MM.1S (cell line): ENCODE measurements around the gene RAMACL.

Experiments
- EZH2phosphoT487 ChIP-seq: fragments of 300-600 bp; sonication (generic); IDR thresholded peaks from 2 replicates; pipeline ENCODE4 v1.6.1; 2018; ENCODE audit warnings: antibody characterized with exemption, low read length
- TF ChIP-seq, protein P1 (sequence below): fragments of 300-600 bp; sonication (generic); IDR thresholded peaks from 2 replicates; pipeline ENCODE4 v1.5.1; 2016; ENCODE audit warnings: antibody characterized with exemption, low read length, mixed read lengths

DNA sequence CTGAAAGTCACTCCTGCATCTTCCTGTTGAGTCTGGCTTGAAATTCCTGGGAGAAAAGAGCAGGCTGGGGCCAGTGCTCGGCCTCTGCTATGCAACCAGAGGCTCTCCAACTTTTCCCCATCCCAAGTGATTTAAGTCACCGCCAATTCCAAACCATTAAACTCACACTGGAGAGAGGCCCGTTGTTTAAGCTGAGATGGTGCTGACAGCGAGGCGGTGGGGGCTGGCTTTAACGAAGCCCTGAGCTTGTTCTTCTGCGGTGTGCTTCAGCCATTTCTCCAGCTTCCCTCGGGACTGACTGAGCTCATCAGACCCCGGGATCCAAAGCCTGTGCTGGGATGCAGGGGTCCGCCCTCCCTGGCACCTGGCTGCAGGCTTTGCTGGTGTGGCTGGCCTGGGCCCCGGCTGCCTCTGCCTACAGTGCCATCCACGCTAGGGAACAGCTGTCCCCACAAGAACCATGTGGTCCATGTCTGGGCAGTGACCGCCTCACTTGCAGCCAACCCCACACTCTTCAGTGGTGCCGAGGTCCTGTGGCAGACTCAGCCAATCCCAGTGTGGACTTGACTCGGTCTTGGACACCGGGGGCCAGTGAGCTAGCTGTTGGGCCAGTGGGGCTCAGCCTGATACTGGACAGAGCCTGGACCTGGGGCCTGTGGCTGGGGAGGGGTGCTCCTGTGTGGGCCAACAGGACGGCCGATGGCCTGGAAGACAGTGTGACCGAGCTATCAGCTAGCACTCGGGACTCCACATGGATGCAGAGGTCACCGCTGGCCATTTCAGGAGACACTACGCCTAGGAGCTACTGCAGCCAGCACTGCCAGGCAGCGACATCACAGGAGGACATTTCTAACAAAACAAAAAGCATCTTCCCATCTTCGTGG, 21.2 kb downstream of the RAMACL start:
- no peak for TF ChIP-seq EZH2phosphoT487
- TF ChIP-seq, protein P1, sequence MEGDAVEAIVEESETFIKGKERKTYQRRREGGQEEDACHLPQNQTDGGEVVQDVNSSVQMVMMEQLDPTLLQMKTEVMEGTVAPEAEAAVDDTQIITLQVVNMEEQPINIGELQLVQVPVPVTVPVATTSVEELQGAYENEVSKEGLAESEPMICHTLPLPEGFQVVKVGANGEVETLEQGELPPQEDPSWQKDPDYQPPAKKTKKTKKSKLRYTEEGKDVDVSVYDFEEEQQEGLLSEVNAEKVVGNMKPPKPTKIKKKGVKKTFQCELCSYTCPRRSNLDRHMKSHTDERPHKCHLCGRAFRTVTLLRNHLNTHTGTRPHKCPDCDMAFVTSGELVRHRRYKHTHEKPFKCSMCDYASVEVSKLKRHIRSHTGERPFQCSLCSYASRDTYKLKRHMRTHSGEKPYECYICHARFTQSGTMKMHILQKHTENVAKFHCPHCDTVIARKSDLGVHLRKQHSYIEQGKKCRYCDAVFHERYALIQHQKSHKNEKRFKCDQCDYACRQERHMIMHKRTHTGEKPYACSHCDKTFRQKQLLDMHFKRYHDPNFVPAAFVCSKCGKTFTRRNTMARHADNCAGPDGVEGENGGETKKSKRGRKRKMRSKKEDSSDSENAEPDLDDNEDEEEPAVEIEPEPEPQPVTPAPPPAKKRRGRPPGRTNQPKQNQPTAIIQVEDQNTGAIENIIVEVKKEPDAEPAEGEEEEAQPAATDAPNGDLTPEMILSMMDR: no peak
